Upper lobe of left lung (tissue), 4 donors: Measurements from ENCODE around the gene DDX31.

ENCODE experiments used
- EP300 ChIP-seq, 4 donors: sonication (generic); formaldehyde crosslinking; IDR thresholded peaks; one replicate each; pipeline ENCODE4 v1.5.1; 2017; ENCODE audit warnings: antibody characterized with exemption in 4 of 4, control low read depth in 2 of 4
- POLR2A ChIP-seq, 4 donors: fragments of 450-650 bp; IDR thresholded peaks; one replicate each; pipeline ENCODE4 v1.5.1; 2016 to 2017; ENCODE audit warnings: antibody characterized with exemption in 4 of 4, mild to moderate bottlenecking in 2 of 4
- POLR2AphosphoS5 ChIP-seq, 2 donors: sonication (generic); formaldehyde crosslinking; IDR thresholded peaks; one replicate each; pipeline ENCODE4 v1.5.1; 2017; ENCODE audit warnings: antibody characterized with exemption in 2 of 2
- TF ChIP-seq, protein P1 (sequence below), 6 experiments: fragments of 450-650 bp in 4 of 6; fragments of 200-600 bp in 2 of 6; sonication (generic) in 2 of 6; IDR thresholded peaks; one replicate each; pipeline ENCODE4 v1.5.1; 2016 to 2019; ENCODE audit warnings: antibody characterized with exemption in 6 of 6

DNA sequence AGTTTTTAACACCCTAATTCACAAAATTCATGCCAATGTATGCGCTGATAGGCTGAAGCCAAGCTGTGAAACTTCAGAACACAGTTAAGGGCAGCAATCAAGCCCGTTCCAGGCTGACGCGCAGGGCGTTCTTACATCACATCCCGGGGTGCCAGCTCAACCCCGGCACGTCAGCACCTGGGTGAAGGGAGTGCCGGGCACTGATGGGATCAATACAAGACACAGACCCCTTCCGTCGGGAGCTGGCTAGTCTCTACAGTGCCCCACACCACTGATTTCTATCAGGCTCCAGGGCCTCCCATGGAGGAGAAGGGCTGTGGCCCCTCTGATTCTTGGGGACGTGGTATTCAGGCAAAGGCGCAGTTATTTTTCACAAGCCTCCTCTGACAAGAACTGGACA, 75.4 kb downstream of the DDX31 start:
- TF ChIP-seq, protein P1, sequence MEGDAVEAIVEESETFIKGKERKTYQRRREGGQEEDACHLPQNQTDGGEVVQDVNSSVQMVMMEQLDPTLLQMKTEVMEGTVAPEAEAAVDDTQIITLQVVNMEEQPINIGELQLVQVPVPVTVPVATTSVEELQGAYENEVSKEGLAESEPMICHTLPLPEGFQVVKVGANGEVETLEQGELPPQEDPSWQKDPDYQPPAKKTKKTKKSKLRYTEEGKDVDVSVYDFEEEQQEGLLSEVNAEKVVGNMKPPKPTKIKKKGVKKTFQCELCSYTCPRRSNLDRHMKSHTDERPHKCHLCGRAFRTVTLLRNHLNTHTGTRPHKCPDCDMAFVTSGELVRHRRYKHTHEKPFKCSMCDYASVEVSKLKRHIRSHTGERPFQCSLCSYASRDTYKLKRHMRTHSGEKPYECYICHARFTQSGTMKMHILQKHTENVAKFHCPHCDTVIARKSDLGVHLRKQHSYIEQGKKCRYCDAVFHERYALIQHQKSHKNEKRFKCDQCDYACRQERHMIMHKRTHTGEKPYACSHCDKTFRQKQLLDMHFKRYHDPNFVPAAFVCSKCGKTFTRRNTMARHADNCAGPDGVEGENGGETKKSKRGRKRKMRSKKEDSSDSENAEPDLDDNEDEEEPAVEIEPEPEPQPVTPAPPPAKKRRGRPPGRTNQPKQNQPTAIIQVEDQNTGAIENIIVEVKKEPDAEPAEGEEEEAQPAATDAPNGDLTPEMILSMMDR (IDR thresholded peaks at IDR 0.05): no peak
- TF ChIP-seq POLR2A (IDR thresholded peaks at IDR 0.05) (no peak), POLR2AphosphoS5 (IDR thresholded peaks at IDR 0.05) (no peak), EP300 (IDR thresholded peaks at IDR 0.05) (no peak)
